ENCODE data around the gene ATP13A3.

- no peak for TF ChIP-seq CTCF (IDR thresholded peaks at IDR 0.05)
- TF ChIP-seq CREM (CRISPR knock-in tag; IDR thresholded peaks at IDR 0.05): no peak
- TF ChIP-seq FOXJ3 (CRISPR knock-in tag; IDR thresholded peaks at IDR 0.05; ENCODE audit: borderline replicate concordance): no peak
- no peak for TF ChIP-seq ZNF263 (CRISPR knock-in tag; IDR thresholded peaks at IDR 0.05; ENCODE audit: low read depth)
- TF ChIP-seq E2F1 (CRISPR knock-in tag; IDR thresholded peaks at IDR 0.05): no peak
- no peak for TF ChIP-seq NR2C2 (CRISPR knock-in tag; IDR thresholded peaks at IDR 0.05)
- no peak for TF ChIP-seq NFE2L1 (CRISPR knock-in tag; IDR thresholded peaks at IDR 0.05)
- no peak for TF ChIP-seq USF2 (CRISPR knock-in tag; IDR thresholded peaks at IDR 0.05)
- TF ChIP-seq ATF1 (CRISPR knock-in tag; IDR thresholded peaks at IDR 0.05): no peak
Measured at GRCh38 chr3:194418671-194419070, 68.1 kb downstream of the ATP13A3 start.

All from WTC11 (cell line).